Heart left ventricle (tissue), 13 donors: ENCODE results near the gene GPC6.

ENCODE experiments used
- CTCF ChIP-seq, 12 donors: fragments of 200-600 bp; sonication (generic) in 4 of 12; IDR thresholded peaks; one replicate each; pipeline versions ENCODE4 v1.5.0 to v1.8.0; 2018 to 2022; ENCODE audit warnings: antibody characterized with exemption in 12 of 12, mild to moderate bottlenecking in 5 of 12
- POLR2A ChIP-seq, 2 donors: fragments of 450-650 bp; IDR thresholded peaks; one replicate each; pipeline ENCODE4 v1.6.1; 2017; ENCODE audit warnings: antibody characterized with exemption in 2 of 2, mild to moderate bottlenecking in 2 of 2, moderate library complexity in 2 of 2
- donor health status: ischemic (EF 13 %, LVEDD 7.1; RV severe dilation, severe dysfunction).
- donor health status: DM: no; HTN: yes; CAD: no.
- donor health status: DM: no; HTN: no; CAD: no.
- donor health status: ischemic (EF 25% LVEDD 6.9; RV normal size, moderate dysfunction).
- donor health status: ischemic (EF 25% LVEDD 5.7; RV mildly dilated, moderate dysfunction).
- donor health status: ischemic (EF 35%, LVEDD 5.7; RV mildly dilated, moderate dysfunction).
- donor health status: nonischemic (EF 11% LVEDD 7.7; RV severe dilation, severe dysfunction).
- donor health status: DM: yes; HTN: yes; CAD: no.
- donor health status: PGD.
- donor health status: ischemic (EF 29% LVEDD 5.4; RV normal size, mild dysfunction).
- donor health status: nonischemic (EF 23%, LVEDD 6.1; RV moderate dilation, normal function).

GRCh38 chr13:93233997-93234416, 7.4 kb downstream of the GPC6 start:
- TF ChIP-seq CTCF (IDR thresholded peaks at IDR 0.05) (no peak), POLR2A (IDR thresholded peaks at IDR 0.05) (no peak)
